ENCODE measurements around the gene FILIP1L.
"Not testable (repeated sequence)": the region's sequence is repeated elsewhere in the genome, so short reads cannot be mapped to it uniquely, and the experiment has no call there.

The FILIP1L gene

GRCh38 chr3:100073049-100073713, 41.1 kb downstream of the FILIP1L start:
- peak; percentile 57 for DNase-seq

GRCh38 chr3:100072326-100073048, 41.8 kb downstream of the FILIP1L start:
- DNase-seq, result peak; percentile 75

DNA sequence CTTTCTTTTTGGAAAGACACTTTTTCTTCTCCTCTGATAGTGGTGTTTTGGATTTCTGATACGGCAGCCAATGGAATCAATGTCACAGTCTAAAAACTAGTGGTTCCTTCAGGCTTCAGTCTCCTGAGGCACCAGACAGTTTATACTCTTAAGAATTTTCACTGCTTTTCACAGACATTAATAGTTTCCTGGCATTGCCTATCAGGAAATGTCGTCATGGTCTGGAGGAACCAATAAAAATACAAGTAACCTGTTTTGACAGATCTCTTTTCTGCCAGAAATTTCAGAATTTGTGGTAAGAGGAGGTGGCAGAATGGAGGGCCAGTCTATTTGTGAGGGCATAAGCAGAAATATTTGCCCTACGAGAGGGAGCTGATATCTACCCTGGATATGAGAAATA, 44.8 kb downstream of the FILIP1L start:
- no peak for DNase-seq

DNA sequence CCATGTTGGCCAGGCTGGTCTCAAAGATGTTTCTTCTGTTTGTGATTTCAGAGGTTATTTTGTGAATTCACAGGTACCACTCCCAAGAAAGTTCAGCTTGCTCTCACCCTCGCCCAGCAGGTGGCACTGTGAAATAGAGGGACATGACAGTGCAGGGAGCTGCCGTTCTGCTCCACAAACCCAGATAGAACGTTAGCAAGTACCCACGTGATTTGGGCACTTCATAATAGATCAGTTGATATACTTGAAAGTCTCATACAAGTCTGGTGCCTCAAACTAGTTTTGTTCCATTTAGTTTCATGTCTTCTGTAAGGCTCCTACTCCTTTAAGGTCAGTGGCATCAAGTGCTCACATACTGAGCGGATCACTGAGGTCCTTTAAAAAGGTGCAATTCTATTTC, 45.5 kb downstream of the FILIP1L start:
- DNase-seq, result peak; percentile 94

GRCh38 chr3:100067589-100067988, 46.7 kb downstream of the FILIP1L start:
- no peak for DNase-seq

GRCh38 chr3:100063929-100064461, 50.3 kb downstream of the FILIP1L start:
- no peak for DNase-seq

GRCh38 chr3:100062665-100063064, 51.6 kb downstream of the FILIP1L start:
- DNase-seq, result no peak

DNA sequence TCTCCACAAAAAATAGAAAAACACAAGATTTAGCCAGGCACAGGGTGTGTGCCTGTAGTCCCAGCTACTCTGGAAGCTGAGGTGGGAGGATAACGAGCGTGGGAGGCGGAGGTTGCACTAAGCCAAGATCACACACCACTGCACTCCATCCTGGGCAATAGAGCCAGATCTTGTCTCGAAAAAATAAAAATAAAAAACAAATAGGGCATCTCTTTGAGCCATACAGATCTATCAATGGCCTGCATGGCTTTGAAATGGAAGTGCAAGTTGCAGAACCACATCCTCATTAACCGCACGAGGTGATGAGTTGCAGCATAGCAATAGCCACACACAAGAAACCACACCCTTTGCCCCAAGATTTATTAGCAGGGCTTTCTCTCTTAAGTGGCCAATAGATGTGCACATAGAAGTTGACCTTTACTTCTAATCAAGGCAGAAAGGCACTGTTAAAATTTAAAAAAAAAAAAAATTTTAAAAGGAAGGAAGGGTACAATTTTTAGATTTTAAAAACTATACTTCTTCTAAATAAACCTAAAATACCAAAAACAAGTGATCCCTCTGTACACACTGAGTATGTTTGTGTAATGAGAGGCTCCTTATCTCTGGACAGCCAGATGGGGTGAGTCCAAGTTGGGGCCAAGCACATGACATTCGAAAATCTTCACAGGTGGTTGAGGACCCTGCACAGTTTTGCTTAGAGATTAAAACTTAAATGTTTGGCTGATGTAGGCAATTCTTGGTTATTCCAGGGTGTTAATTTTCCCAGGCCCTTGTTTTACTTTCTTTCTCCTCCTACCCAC, 53.4 kb downstream of the FILIP1L start:
- DNase-seq, result peak; percentile 83

GRCh38 chr3:100059472-100059871, 54.8 kb downstream of the FILIP1L start:
- DNase-seq, result no peak

- peak; percentile 14 for DNase-seq
Measured at GRCh38 chr3:100057716-100058575, 56.4 kb downstream of the FILIP1L start.

GRCh38 chr3:100053951-100054620, 60.2 kb downstream of the FILIP1L start:
- no peak for DNase-seq

GRCh38 chr3:100051513-100051912, 62.8 kb downstream of the FILIP1L start:
- DNase-seq, result not testable (repeated sequence)

DNA sequence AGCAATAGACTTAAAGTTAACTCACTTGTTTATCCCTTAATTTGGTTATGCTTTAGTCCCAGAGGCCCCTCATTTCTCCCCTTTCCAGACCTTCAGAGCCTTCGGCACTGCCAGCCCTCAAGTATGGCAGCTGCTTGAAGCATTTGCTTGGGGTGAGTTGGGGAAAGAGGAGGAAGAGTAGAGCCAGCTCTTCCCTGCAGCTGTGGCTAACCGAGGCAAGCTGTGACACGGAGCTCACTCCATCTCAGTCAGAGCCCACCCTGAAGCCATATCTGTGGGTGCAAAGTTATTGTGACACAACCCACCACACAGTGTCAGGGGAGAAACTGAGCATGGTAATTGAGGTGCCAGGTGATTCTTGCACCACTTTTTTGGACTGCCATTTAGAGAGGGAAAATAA, 66.1 kb downstream of the FILIP1L start:
- DNase-seq, result no peak

DNA sequence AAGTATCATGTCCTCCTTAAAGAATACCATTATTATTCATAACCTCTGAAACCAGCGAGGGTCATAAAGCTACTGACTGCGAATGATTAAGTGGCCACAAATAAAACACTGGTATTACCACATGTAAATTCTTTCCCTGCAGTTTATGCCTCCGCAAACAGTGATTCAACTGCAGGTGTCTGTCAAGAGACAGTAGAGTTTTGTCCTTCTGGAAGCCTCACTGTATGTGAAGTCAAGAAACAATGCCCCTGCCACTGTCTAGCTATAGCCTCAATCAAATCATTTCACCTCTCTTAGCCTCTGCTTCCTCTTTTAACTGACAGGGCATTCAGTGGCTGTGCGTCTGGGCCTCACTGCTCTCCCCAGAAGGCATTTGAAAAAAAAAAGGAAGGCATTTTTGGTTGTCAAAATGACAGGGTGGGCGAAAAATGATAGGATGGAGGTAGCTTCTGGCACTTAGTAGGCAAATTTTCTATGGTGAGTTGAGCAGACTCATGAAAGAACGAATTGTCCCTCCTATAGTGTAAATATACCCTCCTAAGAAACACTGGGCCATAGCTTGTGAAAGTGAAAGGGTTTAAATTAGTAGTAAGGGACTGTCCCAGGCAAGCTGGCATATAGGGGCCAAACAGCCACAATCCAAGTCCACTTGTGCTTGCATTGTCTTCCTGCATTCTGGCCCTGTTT, 66.7 kb downstream of the FILIP1L start:
- DNase-seq, result peak; percentile 82

DNA sequence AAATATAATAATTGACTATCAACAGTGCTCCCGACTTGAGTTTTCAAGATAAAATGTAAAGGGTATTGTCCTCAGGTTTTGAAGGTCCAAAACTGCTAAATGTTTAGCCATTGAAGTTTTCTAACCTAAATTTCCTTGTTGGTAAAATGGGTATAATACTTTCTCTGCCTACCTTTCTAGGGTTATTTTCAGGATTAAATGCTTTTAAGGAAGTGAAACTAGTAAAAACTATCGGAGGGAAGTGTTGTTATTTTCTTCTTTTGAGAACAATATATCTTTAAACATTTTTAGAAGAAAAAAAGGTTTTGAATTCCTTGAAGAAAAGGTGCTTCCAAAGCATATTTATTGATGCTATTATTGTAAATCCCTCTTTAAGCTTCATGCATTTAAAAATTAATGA, 67.3 kb downstream of the FILIP1L start:
- no peak for DNase-seq

DNA sequence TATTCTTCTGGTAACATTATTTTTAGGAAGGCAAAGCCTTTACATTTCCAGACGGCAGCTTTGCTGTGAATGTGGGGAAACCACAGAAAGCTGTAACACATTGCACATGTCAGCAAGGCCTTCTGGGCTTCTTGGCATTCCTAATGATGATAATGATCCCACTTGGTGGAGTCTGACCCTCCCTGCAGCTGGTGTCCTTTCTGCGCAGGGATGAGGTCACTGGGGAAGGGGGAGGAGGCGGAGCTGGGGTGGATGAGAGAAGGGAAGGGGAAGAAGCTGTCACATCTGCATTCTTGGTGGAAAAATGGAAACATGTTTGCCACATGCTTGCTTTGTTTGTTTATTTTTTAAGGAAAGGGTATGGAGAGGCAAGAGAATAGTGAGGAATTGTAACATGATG, 68.6 kb downstream of the FILIP1L start:
- no peak for DNase-seq

- DNase-seq, result peak; percentile 83
Measured at GRCh38 chr3:100044369-100044768, 69.9 kb downstream of the FILIP1L start.

DNA sequence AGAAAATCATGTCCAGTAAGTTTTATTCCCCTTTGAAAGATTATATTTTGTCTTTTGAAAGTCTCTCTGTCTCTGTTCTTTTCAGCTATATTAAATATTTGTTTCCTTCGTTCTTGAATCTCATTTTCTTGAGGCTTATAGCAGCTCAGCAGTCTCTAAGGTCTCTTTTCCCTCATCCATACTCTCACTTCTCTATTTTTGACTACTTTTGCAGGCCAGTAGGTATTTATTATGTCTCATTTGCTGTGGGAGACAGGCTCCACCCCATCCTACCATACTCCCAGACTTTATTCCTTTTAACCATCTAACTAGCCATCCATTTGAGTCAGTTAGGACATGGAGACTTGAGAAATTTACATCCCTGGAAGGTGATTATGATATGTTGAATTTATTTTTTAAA, 71.0 kb downstream of the FILIP1L start:
- no peak for DNase-seq

GRCh38 chr3:100042166-100042981, 71.9 kb downstream of the FILIP1L start:
- peak; percentile 24 for DNase-seq

DNA sequence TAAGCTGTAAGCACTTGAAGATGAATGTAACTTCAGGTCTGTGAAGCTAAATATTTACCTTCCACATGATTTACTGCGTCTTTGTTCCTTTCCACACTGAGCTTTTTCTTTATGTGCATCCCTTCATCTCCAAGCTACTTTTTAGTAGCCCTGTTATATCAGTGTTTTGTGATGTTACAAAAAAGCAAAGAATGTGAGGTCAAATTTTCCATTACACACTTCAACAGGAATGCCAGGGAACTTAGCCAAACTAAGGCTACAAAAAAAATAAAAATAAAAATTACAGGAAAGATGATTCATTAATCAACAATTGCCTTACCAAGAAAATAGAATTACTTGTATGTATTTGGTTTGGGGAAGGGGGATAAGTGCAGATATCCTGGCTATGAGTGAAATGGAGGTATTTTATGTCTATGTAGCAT, 73.0 kb downstream of the FILIP1L start:
- no peak for DNase-seq
